Lung (tissue), 12 donors: ENCODE data around the gene PRPF40B. TPM values are rescaled to one million over a fixed set of nuclear protein-coding genes. Genes with fewer than 3 reads are reported as not detected.

Source experiments
- ATAC-seq: fragments of 200-7000 bp; cut with Tn5 transposase; one replicate; pipeline ENCODE4 v1.9.1; 2020; ENCODE audit warnings: moderate number of reproducible peaks; ENCODE audit not compliant: insufficient read depth, low FRiP score
- DNase-seq, 3 donors: peaks; one replicate each; pipeline ENCODE4 v3.0.0-alpha.2; 2013 to 2017
- H3K27ac ChIP-seq, 2 donors: one replicate each; pipeline ENCODE4 v1.5.1; 2013; ENCODE audit warnings: mild to moderate bottlenecking in 2 of 2, moderate library complexity in 2 of 2, control low read depth in 1 of 2, inconsistent platforms in 1 of 2, low read depth in 1 of 2, low read length in 1 of 2
- H3K27me3 ChIP-seq, 3 donors: one replicate each; pipeline ENCODE4 v1.5.1; 2013; ENCODE audit warnings: low read length in 2 of 3; ENCODE audit not compliant: control insufficient read depth in 3 of 3, insufficient read depth in 3 of 3
- H3K36me3 ChIP-seq, 4 donors: one replicate each; pipeline ENCODE4 v1.5.1; 2013; ENCODE audit warnings: low read length in 4 of 4, mild to moderate bottlenecking in 1 of 4, moderate library complexity in 1 of 4; ENCODE audit not compliant: control insufficient read depth in 4 of 4, insufficient read depth in 4 of 4
- H3K4me1 ChIP-seq, 5 donors: one replicate each; pipeline ENCODE4 v1.5.1; 2013; ENCODE audit warnings: low read length in 5 of 5, mild to moderate bottlenecking in 2 of 5, moderate library complexity in 1 of 5; ENCODE audit not compliant: control insufficient read depth in 5 of 5, insufficient read depth in 5 of 5
- H3K4me3 ChIP-seq: one replicate; pipeline ENCODE4 v1.5.1; 2013; ENCODE audit warnings: mild to moderate bottlenecking, control low read depth, moderate library complexity
- H3K9ac ChIP-seq, 2 donors: one replicate each; pipeline ENCODE4 v1.5.1; 2013; ENCODE audit warnings: low read length in 2 of 2, control low read depth in 1 of 2; ENCODE audit not compliant: insufficient read depth in 1 of 2
- H3K9me3 ChIP-seq, 4 donors: one replicate each; pipeline ENCODE4 v1.5.1; 2013; ENCODE audit warnings: low read length in 3 of 4, mild to moderate bottlenecking in 1 of 4, moderate library complexity in 1 of 4; ENCODE audit not compliant: control insufficient read depth in 4 of 4, insufficient read depth in 3 of 4
- CTCF ChIP-seq: IDR thresholded peaks from 2 replicates; pipeline ENCODE4 v1.5.1; 2012; ENCODE audit warnings: mild to moderate bottlenecking; ENCODE audit errors: control extremely low read depth, extremely low read depth
- WGBS, 2 donors: extraction: QIAGEN DNeasy Blood & Tissue Kit; methylation state at CpG; one replicate each; pipeline ENCODE4 v1.1.7; 2013; 5-methylcytosine and 5-hydroxymethylcytosine counted together
- polyA plus RNA-seq, 2 donors: library from polyadenylated mRNA; stranded (reverse); fragments of 200-250 nt; gene quantifications; one replicate each; pipeline ENCODE4 v1.2.1, GENCODE V29; 2013
- total RNA-seq, 2 donors: library from RNA; depleted of rRNA in 1 of 2; stranded (reverse); fragments of >200 nt in 1 of 2; gene quantifications; one replicate each; pipeline ENCODE4 v1.2.1, GENCODE V29; 2014 to 2021
- donor health status: control.
- donor health status: control.
- donor health status: Bipolar disorder and iron deficiency.
- donor health status: healthy.
- donor health status: DM: yes; HTN: yes; CAD: no.

Gene PRPF40B
- total and polyA plus RNA-seq, 4 donors = 10.0 to 20.0 (median 17.1) TPM

DNA sequence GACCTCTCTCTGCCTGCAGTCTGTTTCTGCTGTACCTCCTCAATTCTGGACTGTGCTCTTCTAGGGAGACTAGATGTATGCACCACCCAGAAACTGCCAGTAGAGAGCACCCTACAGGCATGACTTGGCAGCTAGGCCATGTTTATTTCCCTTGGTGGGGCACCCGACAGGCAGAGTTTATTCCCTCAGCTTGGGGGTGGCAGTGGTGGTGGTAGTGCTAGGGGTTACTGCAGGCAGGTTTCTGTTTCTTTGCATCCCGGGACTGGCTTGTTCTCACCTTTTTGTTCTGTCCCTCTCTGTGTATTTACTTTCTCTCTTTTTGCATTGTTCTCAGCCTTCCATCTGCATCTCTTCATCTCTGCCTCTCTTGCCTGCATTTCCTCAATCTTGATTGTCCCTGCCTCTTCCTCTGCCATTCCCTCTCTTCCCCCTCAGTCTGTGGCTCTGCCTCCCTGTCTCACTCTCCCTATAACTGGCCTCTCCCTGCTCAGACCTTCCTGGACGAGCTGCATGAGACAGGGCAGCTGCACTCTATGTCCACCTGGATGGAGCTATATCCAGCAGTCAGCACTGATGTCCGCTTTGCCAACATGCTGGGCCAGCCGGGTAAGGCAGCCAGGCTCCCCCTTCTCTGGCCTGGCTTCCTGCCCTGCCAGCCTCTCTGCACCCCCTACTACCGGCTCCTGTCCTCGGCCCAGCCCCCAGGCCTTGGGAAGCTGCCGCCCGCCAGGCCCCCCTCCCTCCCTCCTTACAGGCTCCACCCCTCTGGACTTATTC lies 13.8 kb downstream of the PRPF40B start:
- 27 to 30% methylated on average over 9 of the region's 9 CpGs for WGBS, 2 donors
- ATAC-seq (peak; percentile 78), DNase-seq (peak; percentile 79 to 88 (median 86))
- no peak overlapping the region for H3K27ac ChIP-seq
- no peak overlapping the region for H3K4me3 ChIP-seq
- peaks cover 0 to 15% (median 8%) of the 10 kb centered on the region in 4 donors for H3K36me3 ChIP-seq
- peak overlapping the region in 1 of 2 donors; percentile 65 for H3K9ac ChIP-seq
- H3K4me1 ChIP-seq = peaks cover 0 to 18% (median 8%) of the 10 kb centered on the region in 5 donors
- H3K27me3 ChIP-seq = no peaks in the 10 kb centered on the region
- TF ChIP-seq CTCF = peak; percentile 65
- H3K9me3 ChIP-seq = no peaks in the 10 kb centered on the region

- no peak overlapping the region for H3K4me3 ChIP-seq
- H3K27me3 ChIP-seq = no peaks in the 10 kb centered on the region
- DNase-seq = no peak
- ATAC-seq = no peak
- no peak for TF ChIP-seq CTCF
- no peaks in the 10 kb centered on the region for H3K9me3 ChIP-seq
- H3K4me1 ChIP-seq = peaks cover 0 to 20% (median 17%) of the 10 kb centered on the region in 5 donors
- peaks cover 0 to 40% (median 36%) of the 10 kb centered on the region in 4 donors for H3K36me3 ChIP-seq
- no peak overlapping the region for H3K9ac ChIP-seq
- H3K27ac ChIP-seq = no peak overlapping the region
- WGBS, 2 donors = 90 to 94% methylated on average over 16 to 17 of the region's 17 CpGs
Observed at GRCh38 chr12:49641748-49642369, 18.5 kb downstream of the PRPF40B start.

DNA sequence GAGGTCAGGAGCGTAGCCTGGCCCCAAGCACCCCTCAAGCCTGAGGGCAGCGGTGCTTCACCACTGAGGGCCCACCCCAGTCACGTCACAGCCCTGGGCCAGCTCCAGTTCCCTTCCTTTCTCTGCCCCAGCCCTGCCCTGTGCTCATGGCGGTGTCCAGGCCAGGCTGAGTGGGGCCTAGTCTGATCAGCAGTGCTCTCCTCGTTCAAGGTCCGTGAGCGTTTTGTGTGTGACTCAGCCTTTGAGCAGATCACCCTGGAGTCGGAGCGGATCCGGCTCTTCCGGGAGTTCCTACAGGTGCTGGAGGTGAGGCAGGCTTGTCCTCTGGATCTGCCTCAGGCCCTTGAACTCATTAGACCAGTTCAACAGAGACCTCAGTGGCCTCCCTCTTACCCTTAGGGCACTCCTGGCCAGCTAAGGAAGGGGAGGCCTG lies 19.0 kb downstream of the PRPF40B start:
- Histone ChIP-seq H3K27ac (no peak overlapping the region), H3K27me3 (no peaks in the 10 kb centered on the region), H3K4me3 (no peak overlapping the region), H3K4me1 (peaks cover 0 to 22% (median 12%) of the 10 kb centered on the region in 5 donors), H3K9me3 (no peaks in the 10 kb centered on the region), H3K9ac (no peak overlapping the region), H3K36me3 (peaks cover 0 to 43% (median 37%) of the 10 kb centered on the region in 4 donors)
- no peak for TF ChIP-seq CTCF
- DNase-seq (no peak), ATAC-seq (no peak)
- WGBS, 2 donors = 90 to 93% methylated on average over 11 of the region's 11 CpGs
